IPS DF 19.7 (cell line): Measurements from ENCODE around the gene ORAI1.
"Not testable (repeated sequence)": the region's sequence is repeated elsewhere in the genome, so short reads cannot be mapped to it uniquely, and the experiment has no call there.

Source experiments
- DNase-seq: peaks from one replicate; pipeline ENCODE4 v3.0.0-alpha.2; 2013; ENCODE audit warnings: low read depth, low spot score

Gene ORAI1

DNA sequence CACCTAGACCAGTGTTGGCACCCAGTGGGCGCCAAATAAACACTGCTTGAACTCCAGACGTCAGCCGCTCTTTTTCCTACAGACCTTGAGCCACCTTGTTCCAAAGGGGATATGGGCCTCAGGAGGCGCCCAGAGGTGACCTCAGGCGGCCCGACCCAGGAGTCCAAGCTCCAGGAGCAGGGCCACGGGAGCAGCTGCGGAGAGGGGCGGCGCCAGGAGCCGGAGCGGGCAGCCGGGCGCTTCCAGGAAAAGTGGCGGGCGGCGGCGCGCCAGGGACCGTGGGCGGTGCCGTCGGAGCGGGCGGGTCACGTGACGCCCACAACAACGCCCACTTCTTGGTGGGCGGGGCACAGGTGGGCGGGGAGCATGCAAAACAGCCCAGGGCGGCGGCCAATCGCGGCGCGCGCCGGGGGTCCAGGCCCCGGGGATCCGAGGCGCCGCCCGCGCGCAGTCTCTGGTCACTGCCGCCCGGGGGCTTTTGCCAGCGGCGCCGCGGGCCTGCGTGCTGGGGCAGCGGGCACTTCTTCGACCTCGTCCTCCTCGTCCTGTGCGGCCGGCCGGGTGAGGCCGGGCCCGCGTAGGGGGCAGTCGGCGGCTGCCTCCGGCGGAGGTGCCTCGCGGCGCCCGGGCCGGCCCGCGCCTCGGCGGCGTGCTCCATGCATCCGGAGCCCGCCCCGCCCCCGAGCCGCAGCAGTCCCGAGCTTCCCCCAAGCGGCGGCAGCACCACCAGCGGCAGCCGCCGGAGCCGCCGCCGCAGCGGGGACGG is at the start of gene ORAI1:
Gene ORAI1, plus strand, starts transcription at position 444 of the 766 bp plus-strand sequence.
- no peak for DNase-seq

DNA sequence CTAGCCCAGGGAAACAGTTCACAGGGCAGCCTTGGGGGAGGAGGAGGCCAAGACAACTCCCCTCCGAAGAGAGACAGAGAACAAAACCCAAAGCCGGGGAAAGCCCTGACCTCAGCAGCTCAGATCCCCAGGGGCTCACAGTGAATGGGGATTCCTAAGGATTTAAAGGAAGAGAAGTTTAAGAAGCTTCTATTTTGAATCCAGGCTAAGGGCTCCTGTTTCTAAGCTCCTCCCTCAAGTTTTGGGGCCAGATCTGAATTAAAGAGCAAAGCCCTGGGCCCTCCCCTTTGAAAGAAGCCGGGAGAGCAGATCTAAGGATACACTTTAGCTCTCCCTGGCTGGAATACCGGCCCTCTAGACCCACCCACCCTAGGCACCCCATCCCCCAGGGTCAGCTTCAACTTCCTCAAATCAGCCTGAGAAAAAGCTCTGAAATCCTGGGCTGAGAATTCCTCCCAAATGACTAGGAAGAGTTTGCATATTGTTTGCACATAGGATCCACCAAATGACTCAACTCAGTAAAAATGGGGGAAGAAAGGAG is 49.4 kb upstream of the ORAI1 start:
- DNase-seq, result peak; percentile 89

DNA sequence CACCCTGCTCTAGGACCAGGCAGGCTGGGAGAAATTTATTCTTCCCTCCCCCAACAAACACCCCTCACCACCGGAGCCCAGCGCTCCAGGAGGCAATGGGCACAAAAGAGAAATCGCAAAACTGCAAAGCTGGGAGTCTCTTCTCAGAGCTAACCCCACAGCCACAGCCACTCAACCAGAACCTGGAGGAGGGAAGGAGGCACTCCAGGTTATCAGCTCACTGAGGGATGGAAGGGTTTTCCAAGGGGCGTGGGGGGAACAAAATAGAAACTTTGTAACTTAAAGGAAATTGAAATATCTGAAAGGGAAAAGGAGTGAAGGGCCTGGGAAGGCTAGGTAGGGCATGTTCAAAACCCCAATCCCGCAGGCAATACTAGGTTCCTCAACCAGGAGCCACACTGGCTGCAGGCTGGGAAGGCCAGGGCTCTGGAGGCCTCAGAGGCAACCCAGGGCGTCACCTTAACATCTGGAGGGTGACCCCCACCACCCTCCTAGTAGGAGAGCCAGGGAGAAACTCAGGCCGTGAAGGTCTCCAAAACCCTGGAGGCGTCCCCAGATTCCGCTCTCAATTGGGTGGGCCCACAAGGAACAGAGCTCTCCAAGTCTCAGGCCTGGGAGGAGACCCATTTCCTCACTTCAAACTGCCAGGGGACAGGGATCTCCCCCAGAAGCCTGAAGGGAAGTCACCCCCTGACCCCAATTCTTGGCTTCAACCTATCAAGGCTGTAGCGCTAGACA is 48.7 kb upstream of the ORAI1 start:
- DNase-seq, result no peak

DNA sequence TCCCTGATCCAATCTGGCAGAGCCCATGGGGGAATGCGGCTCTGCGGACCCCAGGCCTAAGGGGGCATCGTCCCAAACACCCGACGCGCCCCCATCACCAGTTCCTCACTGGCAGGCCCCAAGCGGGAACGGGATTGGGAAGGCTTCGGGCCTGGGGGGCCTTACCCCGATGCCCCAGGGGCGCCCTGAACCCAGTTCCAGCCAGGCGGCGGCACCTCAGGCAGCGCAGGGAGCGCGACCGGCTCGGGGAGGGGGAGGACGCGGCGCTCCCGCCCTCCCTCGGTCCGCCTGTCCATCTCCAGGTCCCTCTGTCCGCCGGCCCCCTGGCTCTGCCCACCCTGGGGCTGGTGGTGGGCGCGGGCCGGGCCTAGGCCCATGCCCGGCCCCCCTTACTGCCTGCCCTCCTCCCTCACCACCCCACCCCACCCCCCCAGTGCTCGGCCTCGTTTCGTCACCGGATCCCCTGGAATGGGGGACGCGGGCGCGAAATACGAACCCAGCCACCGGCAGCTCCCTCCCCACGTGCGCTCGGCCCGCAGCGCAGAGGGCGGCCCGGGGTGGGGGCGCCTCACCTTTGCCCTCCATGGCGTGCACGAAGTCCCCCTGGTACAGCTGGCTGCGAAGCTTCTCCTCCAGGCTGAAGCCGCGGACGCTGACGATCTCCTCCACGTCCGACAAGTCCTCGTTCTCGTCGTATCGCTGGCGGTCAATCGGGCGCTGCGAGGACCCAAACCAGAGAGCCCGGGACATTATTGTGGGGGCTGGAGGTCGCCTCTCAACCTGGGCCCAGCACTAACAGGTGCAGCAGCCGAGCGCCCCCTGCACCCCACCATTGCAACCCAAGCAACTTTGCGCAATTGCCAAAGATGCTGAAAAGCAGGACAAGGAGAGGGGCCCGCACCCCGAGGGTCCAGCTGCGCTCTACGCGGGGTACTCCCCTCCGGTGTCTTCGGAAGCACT is 47.8 kb upstream of the ORAI1 start:
- DNase-seq, result no peak

DNA sequence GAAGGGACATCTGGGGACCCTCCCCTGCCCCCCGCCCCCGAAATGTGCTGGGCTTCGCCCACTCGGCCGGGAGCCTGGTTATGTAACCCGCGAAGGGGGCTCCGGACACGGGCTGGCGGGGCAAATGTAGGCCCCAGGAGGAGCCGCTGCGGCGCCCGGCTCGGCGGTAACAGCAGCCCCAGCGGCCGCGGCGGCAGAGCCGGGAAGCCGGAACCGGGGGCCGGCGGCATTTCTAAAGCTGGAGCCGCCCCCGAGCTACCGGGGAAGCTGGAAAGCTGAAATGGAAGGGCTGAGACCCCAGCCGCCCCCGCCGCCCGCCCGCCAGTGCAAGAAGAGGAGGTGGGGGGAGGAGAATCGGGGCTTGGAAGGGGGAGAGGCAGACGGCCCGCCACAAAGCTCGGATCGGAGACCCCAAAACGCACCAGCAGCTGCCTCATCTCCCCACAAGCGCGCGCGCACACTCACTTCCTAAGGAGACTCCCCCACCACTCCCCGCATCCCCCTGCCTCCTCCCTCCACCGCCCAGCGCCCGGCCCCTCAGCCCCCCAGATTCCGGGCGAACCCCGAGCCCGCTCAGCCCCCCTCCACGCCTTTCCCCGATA is 47.0 kb upstream of the ORAI1 start:
- DNase-seq, result no peak

DNA sequence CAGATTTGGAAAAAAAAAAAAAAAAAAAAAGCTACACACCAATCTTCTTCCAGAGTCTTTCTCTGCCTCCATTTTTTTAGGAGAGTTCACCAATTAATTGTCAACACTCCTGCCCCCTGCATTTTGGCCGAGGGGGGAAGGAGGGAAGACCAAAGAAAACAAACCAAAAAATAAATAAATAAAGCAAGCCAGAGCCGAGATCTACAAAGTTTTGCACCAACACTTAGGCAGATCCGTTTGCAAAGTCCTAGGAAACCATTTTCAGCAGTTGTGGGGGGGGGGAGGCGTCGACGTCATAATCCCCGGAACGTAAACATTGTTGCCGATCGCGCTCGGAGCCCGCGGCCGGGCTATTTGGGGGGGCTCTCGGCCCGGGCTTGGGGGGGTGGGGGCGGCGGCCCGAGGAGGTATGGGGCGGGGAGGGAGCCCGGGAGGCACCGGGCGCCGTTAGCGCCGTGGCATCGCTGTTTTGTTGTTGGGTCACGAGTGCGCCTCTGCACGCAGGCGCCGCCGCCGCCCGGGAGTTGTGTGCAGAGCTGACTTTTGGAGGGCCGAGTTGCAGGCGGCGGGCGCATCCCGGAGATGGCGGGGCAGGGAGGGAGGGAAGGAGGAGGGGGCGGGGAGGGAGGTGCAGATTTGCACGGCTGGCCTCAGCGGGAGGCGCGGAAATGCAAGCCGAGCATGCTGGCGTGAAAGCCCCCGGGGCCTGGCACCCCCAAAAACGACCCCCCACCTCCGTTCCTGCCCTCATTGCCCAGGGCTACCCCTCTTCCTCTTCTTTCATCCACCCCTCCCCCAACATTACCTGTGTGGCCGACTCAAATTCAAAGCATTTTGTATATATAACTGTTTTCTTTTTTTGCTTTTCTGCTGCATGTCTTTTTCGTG is 46.1 kb upstream of the ORAI1 start:
- DNase-seq, result no peak

DNA sequence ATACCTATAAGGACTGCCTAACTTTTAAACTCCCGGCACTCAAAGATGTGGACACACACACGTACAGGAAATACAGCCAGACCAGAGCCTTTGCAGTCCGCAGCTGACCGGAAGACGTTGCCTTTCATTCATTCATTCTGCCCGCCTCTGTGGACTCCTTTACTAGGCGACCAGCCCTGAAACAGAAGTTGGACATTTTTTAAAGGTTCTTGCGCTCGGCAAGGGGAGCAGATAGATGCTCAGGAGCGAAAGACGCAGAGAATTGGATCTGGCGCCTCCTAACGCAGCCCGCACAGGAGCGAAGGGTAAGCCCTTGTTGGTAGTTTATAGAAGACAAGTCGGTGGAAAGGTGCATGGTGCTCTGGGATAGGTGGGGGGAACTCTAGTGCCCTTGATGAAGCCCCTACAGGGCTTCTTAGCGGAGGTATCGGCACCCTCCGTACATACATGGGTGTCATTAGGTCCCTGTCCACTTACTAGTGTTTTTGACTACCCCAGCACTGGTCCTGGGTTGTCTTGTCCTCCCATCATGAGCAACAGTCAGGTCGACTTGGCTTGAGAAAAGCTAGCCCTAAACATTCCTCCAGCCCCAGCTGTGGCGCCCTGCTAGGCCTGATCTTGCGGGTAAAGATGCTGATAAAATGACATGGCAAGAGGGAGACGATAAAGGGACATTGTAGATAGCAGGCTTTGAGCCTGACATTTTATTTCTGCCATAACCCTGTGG is 45.2 kb upstream of the ORAI1 start, which contains the start of gene KDM2B:
Gene KDM2B, minus strand, starts transcription at position 65 of the 727 bp plus-strand sequence. CDS start 112 bp downstream, outside the sequence.
- no peak for DNase-seq

DNA sequence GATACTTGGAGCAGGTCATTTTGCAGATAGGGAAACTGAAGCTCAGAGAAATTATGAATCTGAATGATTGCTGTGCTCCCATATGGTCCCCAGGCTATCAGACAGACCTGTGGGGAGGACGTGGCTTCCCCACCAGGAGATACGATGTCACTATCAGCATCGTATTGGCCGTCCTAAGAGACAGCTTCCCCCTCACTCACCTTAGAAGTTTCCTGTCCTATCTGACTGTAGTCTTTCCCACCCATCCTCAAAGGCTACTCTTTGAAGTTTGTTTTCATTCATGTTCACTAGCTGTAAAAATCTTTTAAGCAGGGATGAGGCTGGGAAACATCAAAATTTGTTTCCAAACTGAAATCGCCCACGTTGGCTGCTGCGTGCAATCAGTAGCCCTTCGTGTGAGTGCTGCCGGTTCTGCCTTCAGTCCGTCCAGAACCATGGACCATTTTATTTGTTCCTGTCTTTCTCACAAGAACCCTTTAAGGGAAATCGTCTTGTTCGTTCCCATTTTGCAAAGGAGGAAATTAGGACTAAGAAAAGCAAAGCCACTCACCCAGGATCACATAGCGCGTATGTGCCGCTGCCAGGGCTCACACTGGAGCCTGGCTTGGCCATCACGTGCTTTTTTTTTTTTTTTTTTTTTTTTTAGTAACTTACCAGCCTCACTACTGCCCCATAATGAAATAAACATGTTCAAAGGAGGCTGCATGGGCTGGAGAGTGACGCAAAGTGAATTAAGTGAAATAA is 44.5 kb upstream of the ORAI1 start:
- no peak for DNase-seq

DNA sequence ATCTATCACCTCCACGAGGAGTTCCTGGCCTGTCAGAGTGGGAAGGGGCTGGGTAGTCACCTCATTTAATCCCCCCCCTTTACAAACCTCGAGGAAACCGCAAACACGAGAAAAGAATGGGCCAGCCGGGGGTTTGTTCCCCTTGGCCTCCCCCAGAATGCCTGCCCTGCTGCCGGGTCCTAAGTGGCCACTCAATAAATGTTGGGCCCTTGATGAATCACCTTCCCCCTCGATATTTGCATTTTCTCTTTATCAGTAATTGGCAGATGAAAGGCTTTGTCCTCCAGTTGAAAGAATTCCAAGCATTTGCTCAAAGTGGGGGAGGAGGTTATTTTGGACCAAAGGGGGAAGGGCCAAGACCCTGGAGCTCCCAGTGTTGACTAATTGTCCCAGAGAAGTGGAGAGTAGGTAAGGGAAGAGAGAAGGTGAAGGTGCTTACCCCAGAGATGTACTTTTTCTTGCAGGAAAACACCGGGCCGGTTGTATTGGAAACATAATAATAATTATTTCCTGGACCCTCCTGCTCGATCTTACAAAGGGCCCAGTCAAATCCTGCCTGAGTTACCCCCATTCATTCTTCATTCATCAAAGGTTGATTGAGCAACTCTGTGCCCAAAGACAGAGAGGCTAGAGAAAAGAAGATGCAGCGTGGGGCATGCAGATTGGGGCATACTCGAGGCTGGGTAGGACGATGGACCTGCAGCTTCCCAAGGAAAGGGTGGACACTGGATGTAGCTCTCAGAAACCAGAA is 43.6 kb upstream of the ORAI1 start:
- DNase-seq, result peak; percentile 96

DNA sequence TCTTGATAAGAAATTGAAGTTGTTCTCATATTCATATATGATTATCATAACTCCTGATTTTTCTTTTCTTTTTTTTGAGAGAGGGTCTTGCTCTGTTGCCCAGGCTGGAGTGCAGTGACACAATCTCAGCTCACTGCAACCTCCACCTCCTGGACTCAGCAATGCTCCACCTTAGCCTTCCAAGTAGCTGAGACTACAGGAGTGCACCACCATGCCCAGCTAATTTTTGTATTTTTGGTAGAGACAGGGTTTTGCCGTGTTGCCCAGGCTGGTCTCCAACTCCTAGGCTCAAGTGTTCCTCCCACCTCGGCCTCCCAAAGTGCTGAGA is 43.0 kb upstream of the ORAI1 start:
- not testable (repeated sequence) for DNase-seq

DNA sequence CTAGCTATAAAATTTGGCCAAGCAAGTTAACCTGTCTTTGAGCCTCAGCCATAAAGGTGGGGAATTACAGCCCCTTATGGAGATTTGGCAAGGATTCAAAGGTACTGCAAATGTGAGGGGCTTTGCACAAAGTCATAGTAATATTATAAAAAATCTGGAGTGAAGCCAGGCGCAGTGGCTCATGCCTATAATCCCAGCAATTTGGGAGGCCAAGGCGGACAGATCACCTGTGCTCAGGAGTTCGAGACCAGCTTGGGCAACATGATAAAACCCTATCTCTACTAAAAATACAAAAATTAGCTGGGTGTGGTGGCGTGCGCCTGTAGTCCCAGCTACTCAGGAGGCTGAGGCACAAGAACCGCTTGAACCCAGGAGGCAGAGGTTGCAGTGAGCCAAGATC is 41.4 kb upstream of the ORAI1 start:
- not testable (repeated sequence) for DNase-seq

DNA sequence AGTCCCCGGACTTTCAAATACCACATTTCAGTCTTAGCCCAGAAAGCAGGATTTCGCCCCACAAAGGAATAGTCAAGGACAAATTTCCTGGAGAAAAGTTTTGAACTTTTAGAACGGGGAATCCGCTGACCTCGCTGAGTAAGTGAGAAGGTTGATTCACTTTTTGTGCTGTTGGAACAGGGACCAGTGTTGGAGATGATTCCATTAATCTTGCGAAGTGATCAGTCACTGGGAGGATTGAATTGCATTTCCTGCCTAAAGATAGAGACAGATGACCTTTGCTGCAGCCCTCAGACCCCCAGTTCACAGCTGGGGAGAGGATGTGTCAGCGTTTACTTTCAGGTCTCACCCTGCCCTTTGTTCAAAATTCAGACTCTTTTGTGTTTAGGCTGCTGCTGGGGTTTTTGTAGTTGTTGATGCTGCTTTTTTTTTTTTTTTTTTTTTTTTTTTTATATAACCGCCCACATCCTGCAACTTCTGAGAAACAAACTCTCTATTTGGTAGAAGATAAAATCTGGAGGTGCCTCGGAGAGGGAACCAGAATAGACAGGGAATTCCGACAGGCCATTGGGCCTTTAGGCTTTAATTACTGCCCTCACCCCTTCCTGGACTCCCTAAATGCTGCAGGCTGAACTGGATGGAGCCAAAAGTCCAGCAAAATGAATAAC is 35.7 kb upstream of the ORAI1 start:
- DNase-seq, result no peak

DNA sequence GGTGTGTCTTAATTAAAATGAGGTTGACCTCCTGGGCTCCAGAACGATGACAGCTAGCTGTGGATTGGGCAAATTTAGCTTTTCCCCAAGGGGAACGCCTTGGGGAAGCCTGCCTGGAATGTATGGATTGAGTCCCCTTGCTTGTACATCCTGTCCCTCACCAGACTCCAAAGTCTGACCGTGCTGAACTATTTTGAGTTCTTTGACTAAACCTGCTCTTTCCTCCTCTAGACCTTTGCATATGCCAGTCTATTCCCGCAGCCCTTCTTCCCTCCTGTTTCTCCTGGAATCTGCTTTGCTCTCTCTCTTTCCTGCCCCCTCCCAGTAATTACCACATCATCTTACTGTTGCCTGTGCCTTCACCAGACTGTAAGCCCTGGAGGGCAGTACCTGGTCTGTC is 34.0 kb upstream of the ORAI1 start:
- no peak for DNase-seq

DNA sequence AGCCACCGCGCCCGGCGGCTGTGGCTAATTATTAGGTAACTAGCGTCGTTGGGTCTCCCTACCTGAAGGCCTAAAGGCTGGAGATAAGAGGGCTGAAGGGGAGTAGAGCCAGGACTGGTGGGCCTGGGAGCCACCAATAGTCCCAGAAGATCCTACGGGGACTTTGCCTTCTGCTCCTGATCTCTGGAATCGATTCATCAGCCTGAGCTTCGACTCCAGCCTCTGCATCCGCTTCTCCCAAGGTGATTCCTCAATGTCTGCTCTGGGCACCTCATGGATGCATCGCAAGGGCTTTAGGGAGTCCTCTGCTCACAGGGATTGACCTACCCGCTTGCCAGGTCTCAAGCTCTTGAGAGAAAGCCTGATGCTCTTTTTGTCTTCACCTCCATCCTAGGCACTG is 30.8 kb upstream of the ORAI1 start:
- no peak for DNase-seq

DNA sequence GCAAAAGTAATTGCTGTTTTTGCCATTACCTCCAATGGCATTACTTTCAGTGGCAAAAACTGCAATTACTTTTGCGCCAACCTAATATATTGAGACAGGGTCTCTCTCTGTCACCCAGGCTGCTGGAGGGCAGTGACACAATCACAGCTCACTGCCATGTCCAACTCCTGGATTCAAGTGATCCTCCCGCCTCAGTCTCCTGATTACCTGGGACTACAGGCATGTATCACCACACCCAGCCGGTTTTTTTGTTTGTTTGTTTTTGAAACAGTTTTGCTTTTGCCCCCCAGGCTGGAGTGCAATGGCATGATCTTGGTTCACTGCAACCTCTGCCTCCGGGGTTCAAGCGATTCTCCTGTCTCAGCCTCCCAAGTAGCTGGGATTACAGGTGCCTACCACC is 29.8 kb upstream of the ORAI1 start:
- DNase-seq, result no peak

DNA sequence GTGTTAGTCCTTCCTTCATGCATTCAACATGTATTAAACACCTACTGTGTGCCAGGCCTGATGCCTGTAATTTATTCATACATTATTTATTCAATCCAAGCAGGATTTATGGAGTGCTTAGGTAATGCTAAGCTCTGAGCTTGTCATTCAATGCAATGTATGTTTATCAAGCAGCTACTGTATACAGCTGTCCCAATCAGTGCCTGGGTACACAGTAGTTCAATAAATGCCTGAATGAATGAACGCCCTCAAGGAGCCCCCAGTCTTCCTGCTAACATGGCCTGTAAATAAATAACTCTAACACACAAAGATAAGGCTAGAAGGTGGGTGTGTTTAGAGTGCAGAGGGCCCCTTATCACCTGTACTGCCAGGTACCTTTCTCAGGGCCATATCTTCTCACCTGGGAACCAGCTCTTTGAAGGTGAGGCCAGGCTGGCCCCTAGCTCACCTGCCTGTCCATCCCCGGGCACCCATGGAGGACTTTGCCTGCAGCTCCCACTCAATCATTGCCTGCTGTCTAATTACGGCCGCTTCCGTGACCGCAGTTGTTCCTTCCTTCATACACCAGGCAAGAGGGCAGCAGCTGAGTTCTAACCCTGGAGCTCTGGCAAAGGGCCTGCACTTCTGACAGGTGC is 25.5 kb upstream of the ORAI1 start:
- no peak for DNase-seq

DNA sequence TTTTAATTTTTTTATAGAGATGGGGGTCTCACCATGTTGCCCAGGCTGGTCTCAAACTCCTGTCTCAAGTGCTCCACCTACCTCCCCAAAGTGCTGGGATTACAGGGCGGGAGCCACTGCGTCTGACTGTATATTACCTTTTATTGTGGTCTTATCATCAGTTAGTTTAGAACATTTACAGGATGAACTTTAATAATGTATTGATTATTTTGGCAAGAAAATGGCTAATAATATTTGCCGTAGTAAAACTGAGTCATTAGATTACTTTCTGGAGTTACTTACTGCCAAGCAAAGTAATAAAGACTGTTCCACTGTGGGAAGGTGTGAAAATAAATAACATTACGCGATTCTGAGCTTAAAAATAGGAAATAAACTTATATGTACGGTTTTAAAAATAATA is 23.6 kb upstream of the ORAI1 start:
- no peak for DNase-seq
